Mammary epithelial cell (primary cell): Measurements from ENCODE around the gene MSRB1.

Experiments
- CTCF ChIP-seq, 2 donors: IDR thresholded peaks in 1 of 2; conservative IDR thresholded peaks in 1 of 2; 2 replicates each; pipeline ENCODE4 v1.5.1; 2011 to 2012; ENCODE audit warnings: inconsistent platforms in 2 of 2, low read length in 2 of 2, mild to moderate bottlenecking in 2 of 2, control low read depth in 1 of 2, low read depth in 1 of 2; ENCODE audit not compliant: insufficient read depth in 1 of 2; ENCODE audit errors: extremely low read depth in 1 of 2
- EZH2 ChIP-seq: IDR thresholded peaks from 2 replicates; pipeline ENCODE4 v1.6.1; 2012; ENCODE audit warnings: low read length, inconsistent platforms, borderline replicate concordance

- TF ChIP-seq CTCF (conservative IDR thresholded peaks at IDR 0.05 in 1 of 2, IDR thresholded peaks at IDR 0.05 in 1 of 2; ENCODE audit: extremely low read depth in 1 of 2, insufficient read depth in 1 of 2, low read depth in 1 of 2, low read length in 2 of 2), result no peak
- TF ChIP-seq EZH2, result no peak
These were observed 30.8 kb downstream of the MSRB1 start for GRCh38 chr16:1912215-1912543.
